KMS-11 (cell line): ENCODE data around the gene CECR2.

Experiments used
- H2AFZ ChIP-seq: fragments of 200-600 bp; sonication (generic); 2 replicates; pipeline ENCODE4 v1.6.1; 2016; ENCODE audit warnings: antibody characterized with exemption, mixed run types, low read depth
- H3K27ac ChIP-seq: fragments of 200-600 bp; sonication (generic); 2 replicates; pipeline ENCODE4 v1.6.1; 2016; ENCODE audit warnings: mild to moderate bottlenecking, mixed run types
- H3K27me3 ChIP-seq: fragments of 200-600 bp; sonication (generic); 2 replicates; pipeline ENCODE4 v1.6.1; 2017; ENCODE audit warnings: mild to moderate bottlenecking, low read depth, mixed run types, moderate library complexity; ENCODE audit not compliant: insufficient read depth
- H3K36me3 ChIP-seq: fragments of 200-600 bp; sonication (generic); 2 replicates; pipeline ENCODE4 v1.6.1; 2017; ENCODE audit warnings: mild to moderate bottlenecking, mixed run types; ENCODE audit not compliant: insufficient read depth
- H3K4me1 ChIP-seq: fragments of 200-600 bp; sonication (generic); 2 replicates; pipeline ENCODE4 v1.6.1; 2016; ENCODE audit warnings: mild to moderate bottlenecking, low read depth, mixed run types; ENCODE audit not compliant: poor library complexity, severe bottlenecking
- H3K4me2 ChIP-seq: fragments of 200-600 bp; sonication (generic); 2 replicates; pipeline ENCODE4 v1.7.0; 2016; ENCODE audit warnings: mild to moderate bottlenecking, mixed run types
- H3K4me3 ChIP-seq: fragments of 200-600 bp; sonication (generic); IDR thresholded peaks from 2 replicates; pipeline ENCODE4 v1.6.1; 2017; ENCODE audit warnings: low read depth, low read length, mixed read lengths; ENCODE audit not compliant: insufficient read depth
- H3K79me2 ChIP-seq: fragments of 200-600 bp; sonication (generic); 2 replicates; pipeline ENCODE4 v1.6.1; 2016; ENCODE audit warnings: low read depth, mixed run types; ENCODE audit not compliant: insufficient read depth
- H3K9ac ChIP-seq: fragments of 200-600 bp; sonication (generic); 2 replicates; pipeline ENCODE4 v1.6.1; 2016; ENCODE audit warnings: mild to moderate bottlenecking, mixed run types
- H4K20me1 ChIP-seq: fragments of 200-600 bp; sonication (generic); 2 replicates; pipeline ENCODE4 v1.6.1; 2016; ENCODE audit warnings: mild to moderate bottlenecking, mixed run types; ENCODE audit not compliant: insufficient read depth
- TF ChIP-seq, protein P1 (sequence below): fragments of 200-600 bp; sonication (generic); conservative IDR thresholded peaks from 2 replicates; pipeline ENCODE4 v1.6.1; 2017; ENCODE audit warnings: low read depth, mild to moderate bottlenecking, antibody characterized with exemption, low read length, moderate library complexity, mixed read lengths

Gene CECR2

DNA sequence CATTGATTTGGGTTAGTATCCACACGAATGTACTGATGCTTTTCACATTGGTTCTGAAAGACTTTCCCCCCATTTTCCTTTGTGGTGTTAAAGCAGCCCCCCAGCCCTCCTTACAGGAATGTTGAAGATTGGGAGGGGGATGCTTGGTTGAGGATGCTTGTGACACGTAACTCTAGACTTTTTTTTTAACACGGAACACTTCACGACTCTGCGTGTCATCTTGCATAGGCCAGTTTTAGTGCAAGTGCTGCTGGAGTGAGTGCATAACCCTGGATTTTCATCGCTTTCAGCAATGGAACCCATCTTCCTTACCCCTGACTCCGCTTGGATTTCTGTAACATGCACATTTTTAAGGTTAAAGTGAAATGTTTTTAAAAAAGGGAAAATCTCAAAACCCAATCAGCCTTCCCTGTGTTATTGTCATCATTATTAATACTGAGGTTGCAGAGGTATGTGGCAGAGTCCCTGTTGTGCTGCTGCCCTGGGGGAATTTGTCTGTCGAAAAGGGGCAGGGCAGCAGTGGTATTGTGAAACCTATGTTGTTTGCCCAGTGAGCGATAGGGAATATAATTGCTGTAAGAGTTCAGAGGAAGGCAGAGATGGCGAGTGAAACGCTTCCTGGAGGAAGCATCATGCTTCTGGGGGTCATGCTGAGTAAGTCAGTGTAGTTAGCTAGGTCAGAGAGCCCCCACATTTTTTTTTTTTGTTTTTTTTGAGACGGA, 12.1 kb downstream of the CECR2 start:
- Histone ChIP-seq H3K27me3 (no peaks in the 10 kb centered on the region), H3K4me2 (no peak overlapping the region), H3K27ac (no peak overlapping the region), H3K4me3 (no peak overlapping the region), H2AFZ (no peak overlapping the region), H4K20me1 (no peaks in the 10 kb centered on the region), H3K79me2 (peaks cover 4% of the 10 kb centered on the region; the same call in 1 of the 2 replicates), H3K4me1 (peaks cover 16% of the 10 kb centered on the region), H3K9ac (no peak overlapping the region), H3K36me3 (no peaks in the 10 kb centered on the region)
- TF ChIP-seq, protein P1, sequence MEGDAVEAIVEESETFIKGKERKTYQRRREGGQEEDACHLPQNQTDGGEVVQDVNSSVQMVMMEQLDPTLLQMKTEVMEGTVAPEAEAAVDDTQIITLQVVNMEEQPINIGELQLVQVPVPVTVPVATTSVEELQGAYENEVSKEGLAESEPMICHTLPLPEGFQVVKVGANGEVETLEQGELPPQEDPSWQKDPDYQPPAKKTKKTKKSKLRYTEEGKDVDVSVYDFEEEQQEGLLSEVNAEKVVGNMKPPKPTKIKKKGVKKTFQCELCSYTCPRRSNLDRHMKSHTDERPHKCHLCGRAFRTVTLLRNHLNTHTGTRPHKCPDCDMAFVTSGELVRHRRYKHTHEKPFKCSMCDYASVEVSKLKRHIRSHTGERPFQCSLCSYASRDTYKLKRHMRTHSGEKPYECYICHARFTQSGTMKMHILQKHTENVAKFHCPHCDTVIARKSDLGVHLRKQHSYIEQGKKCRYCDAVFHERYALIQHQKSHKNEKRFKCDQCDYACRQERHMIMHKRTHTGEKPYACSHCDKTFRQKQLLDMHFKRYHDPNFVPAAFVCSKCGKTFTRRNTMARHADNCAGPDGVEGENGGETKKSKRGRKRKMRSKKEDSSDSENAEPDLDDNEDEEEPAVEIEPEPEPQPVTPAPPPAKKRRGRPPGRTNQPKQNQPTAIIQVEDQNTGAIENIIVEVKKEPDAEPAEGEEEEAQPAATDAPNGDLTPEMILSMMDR, result no peak

DNA sequence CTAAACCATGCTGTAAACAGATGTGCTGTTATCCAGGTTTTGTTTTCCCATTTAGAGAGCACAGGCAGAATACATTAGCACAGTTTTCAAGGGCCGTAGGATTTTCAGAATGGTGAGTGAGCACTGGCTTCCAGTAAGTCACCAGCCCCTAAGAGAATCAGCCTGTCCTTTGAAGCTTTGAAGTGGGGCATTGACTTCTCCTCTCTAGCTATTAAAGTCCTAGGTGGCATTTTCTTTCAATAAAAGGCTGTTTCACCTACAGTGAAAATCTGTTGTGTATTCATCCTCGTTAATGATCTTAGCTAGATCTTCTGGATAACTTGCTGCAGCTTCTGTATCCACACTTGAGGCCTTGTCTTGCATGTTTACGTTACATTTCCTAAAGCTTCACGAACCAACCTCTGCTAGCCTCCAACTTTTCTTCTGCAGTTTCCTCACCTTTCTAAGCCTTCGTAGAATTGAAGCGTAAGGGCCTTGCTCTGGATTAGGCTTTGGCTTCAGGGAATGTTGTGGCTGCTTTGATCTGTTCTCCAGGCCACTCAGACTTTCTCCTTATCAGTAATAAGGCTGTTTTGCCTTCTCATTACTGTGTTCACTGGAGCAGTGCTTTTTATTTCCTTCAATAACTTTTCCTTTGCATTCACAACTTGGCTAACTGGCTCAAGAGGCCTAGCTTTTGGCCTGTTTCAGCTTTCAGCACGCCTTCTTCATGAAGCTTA, 15.5 kb downstream of the CECR2 start:
- Histone ChIP-seq H4K20me1 (no peaks in the 10 kb centered on the region), H3K4me3 (no peak overlapping the region), H3K27ac (no peak overlapping the region), H3K79me2 (no peaks in the 10 kb centered on the region), H3K27me3 (no peaks in the 10 kb centered on the region), H2AFZ (no peak overlapping the region), H3K36me3 (no peaks in the 10 kb centered on the region), H3K9ac (no peak overlapping the region), H3K4me2 (no peak overlapping the region), H3K4me1 (peaks cover 5% of the 10 kb centered on the region)
- TF ChIP-seq, protein P1, result no peak

DNA sequence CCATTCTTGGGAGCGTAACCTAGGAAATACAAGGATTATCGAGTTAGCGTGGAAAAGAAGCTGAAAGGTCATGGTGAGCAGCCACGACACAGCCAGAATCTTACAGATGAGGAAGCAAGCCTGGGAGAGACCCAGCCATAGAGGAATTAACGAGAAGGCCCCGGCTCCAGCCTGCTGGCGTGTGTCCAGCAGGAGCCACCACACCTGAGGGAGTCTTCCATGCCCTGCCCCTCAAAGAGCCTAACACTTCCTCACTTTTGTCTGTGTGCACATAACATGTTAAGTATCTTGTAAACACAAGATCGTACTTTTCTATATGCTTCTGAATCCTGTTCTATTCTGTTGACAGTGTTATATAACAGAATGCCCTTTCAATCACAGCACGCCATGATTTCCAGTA, 18.1 kb downstream of the CECR2 start:
- Histone ChIP-seq H3K36me3 (no peaks in the 10 kb centered on the region), H3K79me2 (no peaks in the 10 kb centered on the region), H3K4me1 (no peaks in the 10 kb centered on the region), H3K27me3 (no peaks in the 10 kb centered on the region), H3K9ac (no peak overlapping the region), H2AFZ (no peak overlapping the region), H3K27ac (no peak overlapping the region), H3K4me3 (no peak overlapping the region), H4K20me1 (no peaks in the 10 kb centered on the region), H3K4me2 (no peak overlapping the region)
- TF ChIP-seq, protein P1, result no peak

DNA sequence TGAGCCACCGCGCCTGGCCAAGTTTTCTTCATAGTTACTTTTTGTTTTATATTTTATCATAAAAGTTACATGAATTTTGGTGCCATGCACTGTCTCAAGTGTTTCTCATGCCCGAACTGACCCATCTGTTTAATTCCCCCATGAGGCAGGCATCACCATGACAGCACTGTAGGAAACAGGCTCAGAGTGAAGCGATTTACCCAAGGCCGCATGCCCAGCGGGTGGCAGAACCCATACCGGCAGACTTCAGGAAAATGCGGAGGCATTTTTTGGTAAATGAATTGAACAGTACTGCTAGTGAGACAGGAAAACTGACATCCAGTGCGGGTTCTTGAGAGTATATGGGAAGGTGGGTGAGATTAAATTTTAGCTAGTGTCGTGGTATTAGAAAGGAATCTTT, 19.0 kb downstream of the CECR2 start:
- TF ChIP-seq, protein P1, result no peak
- Histone ChIP-seq H3K79me2 (no peaks in the 10 kb centered on the region), H3K4me3 (no peak overlapping the region), H3K27me3 (no peaks in the 10 kb centered on the region), H3K4me1 (peaks cover 4% of the 10 kb centered on the region), H3K27ac (no peak overlapping the region), H3K36me3 (no peaks in the 10 kb centered on the region), H3K9ac (no peak overlapping the region), H3K4me2 (no peak overlapping the region), H4K20me1 (no peaks in the 10 kb centered on the region), H2AFZ (no peak overlapping the region)
